IMR-90 (cell line): ENCODE results near the gene SPATA13. TPM values are rescaled to one million over a fixed set of nuclear protein-coding genes. Genes with fewer than 3 reads are reported as not detected.

Experiments
- ATAC-seq: fragments of 200-7000 bp; cut with Tn5 transposase; 2 replicates; pipeline ENCODE4 v1.9.1; 2020; ENCODE audit warnings: low read depth, mild to moderate bottlenecking, moderate library complexity
- BruUV-seq: library from RNA; stranded (reverse); fragments of 400-500 nt; replicated peaks from 2 replicates; lab custom pipeline; 2021; lab: Mats Ljungman, UMichigan
- CTCF ChIA-PET: fragments of 300-600 bp; formaldehyde crosslinking; extraction: SDS; loops from one replicate; lab custom pipeline; 2021; ENCODE audit warnings: antibody characterized with exemption; lab: Yijun Ruan, JAX
- POLR2A ChIA-PET: fragments of 300-600 bp; sonication (Branson Sonifier 250); formaldehyde crosslinking; loops from one replicate; lab custom pipeline; 2022; ENCODE audit warnings: antibody characterized with exemption; ENCODE audit not compliant: unreplicated experiment; lab: Charles Lee
- DNase-seq: peaks from one replicate; pipeline ENCODE4 v3.0.0; 2013
- H2AFZ ChIP-seq: replicated peaks from 2 replicates; pipeline ENCODE3; 2013; ENCODE audit warnings: low read length, mild to moderate bottlenecking; ENCODE audit not compliant: poor library complexity
- H2AK5ac ChIP-seq: 2 replicates; pipeline ENCODE4 v1.6.1; 2013; ENCODE audit warnings: low read depth, low read length, inconsistent platforms
- H2AK9ac ChIP-seq: replicated peaks from 2 replicates; pipeline ENCODE3; 2013; ENCODE audit warnings: mild to moderate bottlenecking, low read depth, low read length, moderate library complexity; ENCODE audit not compliant: poor library complexity
- H2BK120ac ChIP-seq: 2 replicates; pipeline ENCODE4 v1.6.1; 2013; ENCODE audit warnings: low read depth, low read length, inconsistent platforms
- H2BK15ac ChIP-seq: 3 replicates; pipeline ENCODE4 v1.6.1; 2013; ENCODE audit warnings: low read depth, low read length, inconsistent platforms
- H2BK20ac ChIP-seq: 2 replicates; pipeline ENCODE4 v1.6.1; 2013; ENCODE audit warnings: low read depth, mild to moderate bottlenecking, inconsistent platforms, low read length, moderate library complexity
- H2BK5ac ChIP-seq: 2 replicates; pipeline ENCODE4 v1.6.1; 2013; ENCODE audit warnings: mild to moderate bottlenecking, low read depth, low read length, inconsistent platforms; ENCODE audit not compliant: poor library complexity, severe bottlenecking
- H3K14ac ChIP-seq: replicated peaks from 2 replicates; pipeline ENCODE4 v1.6.1; 2013; ENCODE audit warnings: low read depth, low read length, inconsistent platforms
- H3K18ac ChIP-seq: 2 replicates; pipeline ENCODE4 v1.6.1; 2013; ENCODE audit warnings: low read depth, low read length, control low read depth
- H3K23ac ChIP-seq: 2 replicates; pipeline ENCODE4 v1.6.1; 2013; ENCODE audit warnings: low read depth, low read length, inconsistent platforms
- H3K27ac ChIP-seq: 2 replicates; pipeline ENCODE4 v1.5.1; 2013; ENCODE audit warnings: mild to moderate bottlenecking, control low read depth, low read length; ENCODE audit not compliant: insufficient read depth
- H3K27me3 ChIP-seq: 2 replicates; pipeline ENCODE4 v1.6.1; 2013; ENCODE audit warnings: low read length; ENCODE audit not compliant: control insufficient read depth, insufficient read depth
- H3K36me3 ChIP-seq: 2 replicates; pipeline ENCODE4 v1.6.1; 2013; ENCODE audit warnings: low read length, mixed read lengths; ENCODE audit not compliant: control insufficient read depth, insufficient read depth
- H3K4ac ChIP-seq: 2 replicates; pipeline ENCODE4 v1.6.1; 2013; ENCODE audit warnings: low read depth, low read length, inconsistent platforms
- H3K4me1 ChIP-seq: 2 replicates; pipeline ENCODE4 v1.6.1; 2013; ENCODE audit warnings: low read length, mixed read lengths; ENCODE audit not compliant: control insufficient read depth, insufficient read depth
- H3K4me2 ChIP-seq: 2 replicates; pipeline ENCODE4 v1.6.1; 2013; ENCODE audit warnings: low read depth, mild to moderate bottlenecking, control low read depth, low read length, moderate library complexity
- H3K4me3 ChIP-seq: 2 replicates; pipeline ENCODE4 v1.5.1; 2013; ENCODE audit warnings: low read depth, mild to moderate bottlenecking, control low read depth, low read length, moderate library complexity; ENCODE audit not compliant: insufficient read depth
- H3K56ac ChIP-seq: 2 replicates; pipeline ENCODE4 v1.6.1; 2013; ENCODE audit warnings: low read length, inconsistent platforms; ENCODE audit not compliant: insufficient read depth; ENCODE audit errors: extremely low read depth
- H3K79me1 ChIP-seq, 2 experiments: 2 replicates each; pipeline ENCODE4 v1.6.1; 2013; ENCODE audit warnings: low read length in 2 of 2, inconsistent platforms in 1 of 2, low read depth in 1 of 2
- H3K9ac ChIP-seq: 2 replicates; pipeline ENCODE4 v1.6.1; 2013; ENCODE audit warnings: low read depth, low read length, control low read depth
- H3K9me1 ChIP-seq: 2 replicates; pipeline ENCODE4 v1.6.1; 2013; ENCODE audit warnings: low read length, inconsistent platforms; ENCODE audit not compliant: insufficient read depth
- H3K9me3 ChIP-seq: 2 replicates; pipeline ENCODE4 v1.6.1; 2013; ENCODE audit warnings: low read length; ENCODE audit not compliant: control insufficient read depth, insufficient read depth
- H4K20me1 ChIP-seq: 2 replicates; pipeline ENCODE4 v1.6.1; 2013; ENCODE audit warnings: low read length, inconsistent platforms; ENCODE audit not compliant: insufficient read depth
- H4K5ac ChIP-seq: 2 replicates; pipeline ENCODE4 v1.6.1; 2013; ENCODE audit warnings: mild to moderate bottlenecking, low read depth, low read length, control low read depth
- H4K8ac ChIP-seq, 2 experiments: 2 replicates each; pipeline ENCODE4 v1.6.1; 2013; ENCODE audit warnings: low read depth in 2 of 2, low read length in 2 of 2, control low read depth in 1 of 2, inconsistent platforms in 1 of 2
- H4K91ac ChIP-seq: 2 replicates; pipeline ENCODE4 v1.6.1; 2013; ENCODE audit warnings: low read depth, low read length, inconsistent platforms; ENCODE audit not compliant: insufficient read depth
- CEBPB ChIP-seq: IDR thresholded peaks from 2 replicates; pipeline ENCODE4 v1.6.1; 2012; ENCODE audit warnings: low read depth, low read length, improper control_type of control experiment
- CHD1 ChIP-seq: IDR thresholded peaks from 2 replicates; pipeline ENCODE4 v1.6.1; 2012; ENCODE audit warnings: low read depth, low read length, improper control_type of control experiment
- ELK1 ChIP-seq: fragments of 150-350 bp; IDR thresholded peaks from 2 replicates; pipeline ENCODE4 v1.6.1; 2016; ENCODE audit warnings: low read depth, mild to moderate bottlenecking, low read length, moderate library complexity, borderline replicate concordance
- RFX5 ChIP-seq: IDR thresholded peaks from 2 replicates; pipeline ENCODE4 v1.8.0; 2012; ENCODE audit warnings: low read depth, mild to moderate bottlenecking, low read length, moderate library complexity
- WGBS, 2 experiments: methylation state at CpG; one replicate each; pipeline versions ENCODE4 v1.1.5 to v1.1.7; 2013; ENCODE audit warnings: missing lambda C conversion rate in 2 of 2; ENCODE audit not compliant: insufficient read length in 1 of 2; ENCODE audit errors: extremely low coverage in 2 of 2; 5-methylcytosine and 5-hydroxymethylcytosine counted together
- dilution Hi-C: fragments of 300-500 bp; cut with HindIII; formaldehyde crosslinking; loops from one replicate; pipeline ENCODE4 v1.14.3; 2018; ENCODE audit warnings: low sequenced_read_pairs; ENCODE audit not compliant: unreplicated experiment
- in situ Hi-C: fragments of 300-500 bp; cut with MboI; formaldehyde crosslinking; loops from 3 replicates; pipeline ENCODE4 v1.14.3; 2019; ENCODE audit warnings: low sequenced_read_pairs, inconsistent platforms, mixed read lengths
- intact Hi-C: fragments of 100-400 bp; cut with micrococcal nuclease; formaldehyde crosslinking; loops from 2 replicates; pipeline ENCODE4 v1.10.0; 2022
- polyA plus RNA-seq, 3 experiments: library from polyadenylated mRNA; depleted of rRNA; stranded (reverse); fragments of >200 nt; gene quantifications; 2 replicates each; pipeline ENCODE4 v1.2.3, GENCODE V29; 2012; ENCODE audit warnings: low replicate concordance in 1 of 3
- total RNA-seq: library from RNA; depleted of rRNA; stranded (reverse); fragments of >200 nt; gene quantifications from 2 replicates; pipeline ENCODE4 v1.2.3, GENCODE V29; 2012

SPATA13 gene
- total and polyA plus RNA-seq, 2 of the 4 experiments (the other 2 are of a cell fraction): 10.5 to 12.5 TPM

GRCh38 chr13:24138911-24139310 is 21.6 kb upstream of the SPATA13 start:
- POLR2A ChIA-PET: no interaction called here
- Histone ChIP-seq H3K9me3 (no peaks in the 10 kb centered on the region), H3K4me1 (peaks cover 2% of the 10 kb centered on the region), H3K36me3 (no peaks in the 10 kb centered on the region), H2BK120ac (no peak overlapping the region), H4K8ac (no peak overlapping the region), H3K14ac (no peak overlapping the region), H2AK5ac (no peak overlapping the region; the same call in 1 of the 2 replicates), H3K79me1 (no peaks in the 10 kb centered on the region), H4K91ac (no peak overlapping the region), H3K18ac (no peak overlapping the region), H3K27me3 (no peaks in the 10 kb centered on the region), H3K4me3 (no peak overlapping the region), H2BK5ac (no peak overlapping the region), H3K9ac (no peak overlapping the region), H4K20me1 (no peaks in the 10 kb centered on the region), H2AK9ac (no peak overlapping the region), H3K56ac (no peak overlapping the region), H3K4me2 (no peak overlapping the region), H3K23ac (no peak overlapping the region), H2BK15ac (no peak overlapping the region; the same call in 2 of the 3 replicates), H4K5ac (no peak overlapping the region), H2BK20ac (no peak overlapping the region), H3K9me1 (peaks cover 2% of the 10 kb centered on the region; the same call in 1 of the 2 replicates), H2AFZ (no peak overlapping the region), H3K27ac (no peak overlapping the region), H3K4ac (no peak overlapping the region)
- 100% methylated on average over 4 of the region's 5 CpGs; no CpG with 5 or more reads in 1 of the 2 experiments for WGBS, 2 experiments
- in situ Hi-C loops: no loop called here
- ATAC-seq (no peak), DNase-seq (no peak)
- TF ChIP-seq CEBPB: no peak
- no peak for TF ChIP-seq CHD1
- no peak for TF ChIP-seq ELK1
- TF ChIP-seq RFX5: no peak
- no TSS peak for BruUV-seq
- CTCF ChIA-PET: no interaction called here
- intact Hi-C loops: no loop called here
- dilution Hi-C loops: no loop called here
